ENCODE results near the gene FMO3. TPM values are rescaled to one million over a fixed set of nuclear protein-coding genes. Genes with fewer than 3 reads are reported as not detected.
A peak's percentile ranks its signal among the peaks of the same experiment; 100 is the strongest.

The FMO3 gene
- total and polyA plus RNA-seq, 11 donors, result 0.58 to 2.7 (median 1.5) TPM

- TF ChIP-seq CTCF (IDR thresholded peaks at IDR 0.05), result no peak
- TF ChIP-seq POLR2A (IDR thresholded peaks at IDR 0.05), result no peak
- Histone ChIP-seq H3K4me3 (no peak overlapping the region), H3K4me1 (peaks cover 0 to 29% (median 5%) of the 10 kb centered on the region in 12 donors), H3K27me3 (no peaks in the 10 kb centered on the region), H3K36me3 (no peaks in the 10 kb centered on the region), H3K9me3 (no peaks in the 10 kb centered on the region), H3K27ac (peak overlapping the region in 1 of 12 donors; percentile 77)
- intact Hi-C loops (cut with DNase I), result no loop called here
- 76 to 93% (median 86%) methylated on average over 3 of the region's 3 CpGs for WGBS, 4 donors
- ATAC-seq (no peak), DNase-seq (no peak)
Observed at GRCh38 chr1:171113382-171113781, 22.7 kb downstream of the FMO3 start.

- WGBS, 4 donors, result 70 to 84% (median 75%) methylated on average over 2 of the region's 2 CpGs
- intact Hi-C loops (cut with DNase I), result no loop called here
- H3K27ac ChIP-seq, result peak overlapping the region in 7 of 12 donors; percentile 5 to 77 (median 35)
- H3K27me3 ChIP-seq, result no peaks in the 10 kb centered on the region
- no peaks in the 10 kb centered on the region for H3K36me3 ChIP-seq
- ATAC-seq (no peak), DNase-seq (no peak)
- no peaks in the 10 kb centered on the region for H3K9me3 ChIP-seq
- TF ChIP-seq POLR2A (IDR thresholded peaks at IDR 0.05), result no peak
- no peak for TF ChIP-seq CTCF (IDR thresholded peaks at IDR 0.05)
- no peak overlapping the region for H3K4me3 ChIP-seq
- H3K4me1 ChIP-seq, result peaks cover 0 to 29% (median 0%) of the 10 kb centered on the region in 12 donors
Observed at GRCh38 chr1:171115280-171115897, 24.7 kb downstream of the FMO3 start.

GRCh38 chr1:171116676-171117075 lies 26.0 kb downstream of the FMO3 start:
- TF ChIP-seq CTCF (IDR thresholded peaks at IDR 0.05), result no peak
- no peak for TF ChIP-seq POLR2A (IDR thresholded peaks at IDR 0.05)
- Histone ChIP-seq H3K4me1 (peaks cover 0 to 18% (median 0%) of the 10 kb centered on the region in 12 donors), H3K4me3 (no peak overlapping the region), H3K36me3 (no peaks in the 10 kb centered on the region), H3K27me3 (no peaks in the 10 kb centered on the region), H3K27ac (peak overlapping the region in 1 of 12 donors; percentile 6), H3K9me3 (no peaks in the 10 kb centered on the region)
- intact Hi-C loops (cut with DNase I), result no loop called here
- DNase-seq, result no peak
- no peak for ATAC-seq
- WGBS, 4 donors, result 86 to 99% (median 91%) methylated on average over 1 of the region's 1 CpG

GRCh38 chr1:171117085-171117484 lies 26.4 kb downstream of the FMO3 start:
- Histone ChIP-seq H3K36me3 (no peaks in the 10 kb centered on the region), H3K9me3 (no peaks in the 10 kb centered on the region), H3K27me3 (no peaks in the 10 kb centered on the region), H3K4me1 (peaks cover 0 to 15% (median 0%) of the 10 kb centered on the region in 12 donors), H3K4me3 (no peak overlapping the region), H3K27ac (peak overlapping the region in 1 of 12 donors; percentile 6)
- intact Hi-C loops (cut with DNase I), result no loop called here
- ATAC-seq, result no peak
- 89 to 98% (median 95%) methylated on average over 6 of the region's 6 CpGs for WGBS, 4 donors
- DNase-seq, result no peak
- TF ChIP-seq CTCF (IDR thresholded peaks at IDR 0.05), result no peak
- no peak for TF ChIP-seq POLR2A (IDR thresholded peaks at IDR 0.05)
